ENCODE data around the gene MYH7B.

DNA sequence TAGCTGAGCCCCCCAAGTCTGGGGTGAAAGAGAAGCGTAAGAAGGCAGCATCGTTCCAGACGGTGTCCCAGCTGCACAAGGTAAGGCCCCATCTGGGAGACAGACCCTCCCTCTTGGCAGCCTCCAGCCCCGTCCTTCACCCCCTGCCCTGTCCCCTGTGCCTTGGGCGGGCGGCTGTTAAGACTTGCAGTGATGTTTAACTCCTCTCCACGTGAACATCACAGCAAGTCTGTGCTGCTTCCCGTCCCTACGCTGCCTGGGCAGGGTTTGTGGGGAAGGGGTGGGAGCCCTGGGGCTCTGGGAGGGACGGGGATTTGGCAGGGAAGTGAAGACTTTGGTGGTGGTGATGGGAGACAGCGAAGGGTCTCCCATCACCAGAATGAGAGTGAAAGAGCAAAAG, 34.6 kb downstream of the MYH7B start:
- TF ChIP-seq, protein P1, sequence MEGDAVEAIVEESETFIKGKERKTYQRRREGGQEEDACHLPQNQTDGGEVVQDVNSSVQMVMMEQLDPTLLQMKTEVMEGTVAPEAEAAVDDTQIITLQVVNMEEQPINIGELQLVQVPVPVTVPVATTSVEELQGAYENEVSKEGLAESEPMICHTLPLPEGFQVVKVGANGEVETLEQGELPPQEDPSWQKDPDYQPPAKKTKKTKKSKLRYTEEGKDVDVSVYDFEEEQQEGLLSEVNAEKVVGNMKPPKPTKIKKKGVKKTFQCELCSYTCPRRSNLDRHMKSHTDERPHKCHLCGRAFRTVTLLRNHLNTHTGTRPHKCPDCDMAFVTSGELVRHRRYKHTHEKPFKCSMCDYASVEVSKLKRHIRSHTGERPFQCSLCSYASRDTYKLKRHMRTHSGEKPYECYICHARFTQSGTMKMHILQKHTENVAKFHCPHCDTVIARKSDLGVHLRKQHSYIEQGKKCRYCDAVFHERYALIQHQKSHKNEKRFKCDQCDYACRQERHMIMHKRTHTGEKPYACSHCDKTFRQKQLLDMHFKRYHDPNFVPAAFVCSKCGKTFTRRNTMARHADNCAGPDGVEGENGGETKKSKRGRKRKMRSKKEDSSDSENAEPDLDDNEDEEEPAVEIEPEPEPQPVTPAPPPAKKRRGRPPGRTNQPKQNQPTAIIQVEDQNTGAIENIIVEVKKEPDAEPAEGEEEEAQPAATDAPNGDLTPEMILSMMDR (IDR thresholded peaks at IDR 0.05), result no peak
- no peak for TF ChIP-seq POLR2A (IDR thresholded peaks at IDR 0.05)
- TF ChIP-seq POLR2AphosphoS5 (IDR thresholded peaks at IDR 0.05), result no peak

Data from gastroesophageal sphincter (tissue), 3 donors.